D721Med (cell line): ENCODE results near the gene CDR2L.

Source experiments
- DNase-seq: peaks from one replicate; pipeline ENCODE4 v3.0.0; 2011; ENCODE audit warnings: low spot score; ENCODE audit not compliant: insufficient read length
- FAIRE-seq: peaks from 2 replicates; lab custom pipeline; 2011; peaks lifted over from hg19 to GRCh38; lab: Jason Lieb, UNC
- CTCF ChIP-seq: IDR thresholded peaks from 2 replicates; pipeline ENCODE4 v1.5.1; 2012; ENCODE audit warnings: mild to moderate bottlenecking, control low read depth; ENCODE audit not compliant: insufficient read depth; ENCODE audit errors: missing control alignments

CDR2L gene

GRCh38 chr17:74972973-74973328, 14.5 kb upstream of the CDR2L start:
- FAIRE-seq (no peak), DNase-seq (no peak)

GRCh38 chr17:74975943-74976342, 11.5 kb upstream of the CDR2L start:
- DNase-seq (no peak), FAIRE-seq (no peak)
- no peak for TF ChIP-seq CTCF

More at GRCh38 chr17:74972973-74973328, 14.5 kb upstream of the CDR2L start:
- no peak for TF ChIP-seq CTCF

GRCh38 chr17:74977802-74978201, 9.6 kb upstream of the CDR2L start:
- TF ChIP-seq CTCF, result no peak
- no peak for FAIRE-seq
- no peak for DNase-seq

GRCh38 chr17:74978240-74978639, 9.2 kb upstream of the CDR2L start:
- no peak for DNase-seq
- TF ChIP-seq CTCF, result no peak
- no peak for FAIRE-seq

- no peak for FAIRE-seq
- TF ChIP-seq CTCF, result no peak
- no peak for DNase-seq
These were observed 7.9 kb upstream of the CDR2L start for GRCh38 chr17:74979408-74980146.

- TF ChIP-seq CTCF, result no peak
- no peak for DNase-seq
- FAIRE-seq, result no peak
These were observed 6.0 kb upstream of the CDR2L start for GRCh38 chr17:74981318-74981978.
